GM19438 (cell line): ENCODE results near the gene HCAR3.
"Not testable (repeated sequence)": the region's sequence is repeated elsewhere in the genome, so short reads cannot be mapped to it uniquely, and the experiment has no call there.

ENCODE experiments used
- ATAC-seq: cut with Tn5 transposase; IDR thresholded peaks from one replicate; pipeline ENCODE4 v1.9.1; 2021; ENCODE audit warnings: low read depth; ENCODE audit not compliant: unreplicated experiment

HCAR3 gene

GRCh38 chr12:122676781-122677180 lies 39.8 kb downstream of the HCAR3 start:
- ATAC-seq = not testable (repeated sequence)

GRCh38 chr12:122676015-122676414 lies 40.6 kb downstream of the HCAR3 start:
- not testable (repeated sequence) for ATAC-seq

- ATAC-seq = no peak
Observed at GRCh38 chr12:122672515-122672914, 44.1 kb downstream of the HCAR3 start.

- ATAC-seq = no peak
Observed at GRCh38 chr12:122669397-122670070, 47.1 kb downstream of the HCAR3 start.

- no peak for ATAC-seq
Observed at GRCh38 chr12:122668268-122668667, 48.3 kb downstream of the HCAR3 start.

- ATAC-seq = no peak
Observed at GRCh38 chr12:122665759-122666158, 50.9 kb downstream of the HCAR3 start.

GRCh38 chr12:122665349-122665748 lies 51.3 kb downstream of the HCAR3 start:
- no peak for ATAC-seq
